HUES64 (cell line): ENCODE results near the gene DYRK1A.

Source experiments
- H3K27ac ChIP-seq: 2 replicates; pipeline ENCODE4 v1.7.0; 2013; ENCODE audit warnings: low read depth, low read length, inconsistent platforms
- H3K27me3 ChIP-seq: 2 replicates; pipeline ENCODE4 v1.6.1; 2013; ENCODE audit warnings: mild to moderate bottlenecking, low read length; ENCODE audit not compliant: insufficient read depth
- H3K36me3 ChIP-seq: 2 replicates; pipeline ENCODE4 v1.6.1; 2013; ENCODE audit warnings: mild to moderate bottlenecking, low read length; ENCODE audit not compliant: insufficient read depth
- H3K4me1 ChIP-seq: 2 replicates; pipeline ENCODE4 v1.6.1; 2013; ENCODE audit warnings: mild to moderate bottlenecking, low read length, moderate library complexity; ENCODE audit not compliant: insufficient read depth
- H3K4me3 ChIP-seq: 2 replicates; pipeline ENCODE4 v1.5.1; 2013; ENCODE audit warnings: mild to moderate bottlenecking, low read length, moderate library complexity
- H3K9ac ChIP-seq: 2 replicates; pipeline ENCODE4 v1.6.1; 2013; ENCODE audit warnings: mild to moderate bottlenecking, low read depth, low read length
- H3K9me3 ChIP-seq: 2 replicates; pipeline ENCODE4 v1.6.1; 2013; ENCODE audit warnings: low read depth, low read length; ENCODE audit not compliant: insufficient read depth
- WGBS: fragments of 150-250, 120-280 bp; methylation state at CpG from one replicate; pipeline ENCODE4 v1.1.7; 2013; ENCODE audit warnings: missing lambda C conversion rate; 5-methylcytosine and 5-hydroxymethylcytosine counted together

The DYRK1A gene

GRCh38 chr21:37407719-37408420, 41.3 kb downstream of the DYRK1A start:
- H3K27ac ChIP-seq = 0 out of 2 replicates have a peak overlapping the region, but pooled peaks have one; percentile 26
- no peak overlapping the region for H3K9ac ChIP-seq
- no peaks in the 10 kb centered on the region for H3K9me3 ChIP-seq
- no peaks in the 10 kb centered on the region for H3K27me3 ChIP-seq
- H3K4me1 ChIP-seq = peaks cover 32% of the 10 kb centered on the region
- H3K36me3 ChIP-seq = no peaks in the 10 kb centered on the region
- 91% methylated on average over 6 of the region's 6 CpGs for WGBS
- H3K4me3 ChIP-seq = no peak overlapping the region

- peaks cover 38% of the 10 kb centered on the region for H3K4me1 ChIP-seq
- no peaks in the 10 kb centered on the region for H3K36me3 ChIP-seq
- WGBS = 94% methylated on average over 2 of the region's 2 CpGs
- H3K9ac ChIP-seq = no peak overlapping the region
- H3K27me3 ChIP-seq = no peaks in the 10 kb centered on the region
- no peaks in the 10 kb centered on the region for H3K9me3 ChIP-seq
- H3K27ac ChIP-seq = no peak overlapping the region
- no peak overlapping the region for H3K4me3 ChIP-seq
Measured at GRCh38 chr21:37408464-37409193, 42.1 kb downstream of the DYRK1A start.

GRCh38 chr21:37410639-37411038, 44.1 kb downstream of the DYRK1A start:
- H3K4me1 ChIP-seq = peaks cover 49% of the 10 kb centered on the region
- H3K27ac ChIP-seq = no peak overlapping the region
- 95% methylated on average over 9 of the region's 9 CpGs for WGBS
- H3K9me3 ChIP-seq = no peaks in the 10 kb centered on the region
- H3K4me3 ChIP-seq = no peak overlapping the region
- H3K27me3 ChIP-seq = no peaks in the 10 kb centered on the region
- H3K36me3 ChIP-seq = no peaks in the 10 kb centered on the region
- no peak overlapping the region for H3K9ac ChIP-seq

- H3K4me1 ChIP-seq = peaks cover 44% of the 10 kb centered on the region
- no peak overlapping the region for H3K27ac ChIP-seq
- no peaks in the 10 kb centered on the region for H3K27me3 ChIP-seq
- H3K9me3 ChIP-seq = no peaks in the 10 kb centered on the region
- H3K36me3 ChIP-seq = no peaks in the 10 kb centered on the region
- H3K4me3 ChIP-seq = no peak overlapping the region
- WGBS = 86% methylated on average over 3 of the region's 4 CpGs
- no peak overlapping the region for H3K9ac ChIP-seq
Measured at GRCh38 chr21:37412603-37413360, 46.2 kb downstream of the DYRK1A start.

GRCh38 chr21:37413553-37414291, 47.1 kb downstream of the DYRK1A start:
- Histone ChIP-seq H3K27me3 (no peaks in the 10 kb centered on the region), H3K27ac (no peak overlapping the region), H3K4me1 (peaks cover 40% of the 10 kb centered on the region), H3K36me3 (no peaks in the 10 kb centered on the region), H3K9me3 (no peaks in the 10 kb centered on the region), H3K9ac (no peak overlapping the region), H3K4me3 (no peak overlapping the region)
- 93% methylated on average over 4 of the region's 5 CpGs for WGBS

GRCh38 chr21:37414292-37415253, 48.0 kb downstream of the DYRK1A start:
- no peaks in the 10 kb centered on the region for H3K27me3 ChIP-seq
- H3K36me3 ChIP-seq = no peaks in the 10 kb centered on the region
- H3K9me3 ChIP-seq = no peaks in the 10 kb centered on the region
- 94% methylated on average over 5 of the region's 5 CpGs for WGBS
- H3K9ac ChIP-seq = no peak overlapping the region
- no peak overlapping the region for H3K4me3 ChIP-seq
- H3K4me1 ChIP-seq = peaks cover 42% of the 10 kb centered on the region
- H3K27ac ChIP-seq = no peak overlapping the region

- no peak overlapping the region; the same call in 1 of the 2 replicates for H3K27ac ChIP-seq
Measured at GRCh38 chr21:37415939-37416338, 49.4 kb downstream of the DYRK1A start.

GRCh38 chr21:37416914-37417313, 50.3 kb downstream of the DYRK1A start:
- Histone ChIP-seq H3K27ac (no peak overlapping the region), H3K4me1 (peaks cover 50% of the 10 kb centered on the region), H3K36me3 (peaks cover 11% of the 10 kb centered on the region; the same call in 1 of the 2 replicates), H3K27me3 (no peaks in the 10 kb centered on the region), H3K9me3 (no peaks in the 10 kb centered on the region), H3K4me3 (no peak overlapping the region), H3K9ac (no peak overlapping the region)
- 96% methylated on average over 2 of the region's 2 CpGs for WGBS

More at GRCh38 chr21:37415939-37416338, 49.4 kb downstream of the DYRK1A start:
- peaks cover 4% of the 10 kb centered on the region; the same call in 1 of the 2 replicates for H3K36me3 ChIP-seq
- H3K27me3 ChIP-seq = no peaks in the 10 kb centered on the region
- H3K9ac ChIP-seq = no peak overlapping the region
- no peaks in the 10 kb centered on the region for H3K9me3 ChIP-seq
- H3K4me1 ChIP-seq = peaks cover 55% of the 10 kb centered on the region
- no peak overlapping the region for H3K4me3 ChIP-seq
- 88% methylated on average over 2 of the region's 2 CpGs for WGBS

- H3K9ac ChIP-seq = no peak overlapping the region
- H3K4me3 ChIP-seq = no peak overlapping the region
- H3K4me1 ChIP-seq = peaks cover 34% of the 10 kb centered on the region
Measured at GRCh38 chr21:37419228-37419906, 52.8 kb downstream of the DYRK1A start.

More at GRCh38 chr21:37419228-37419906, 52.8 kb downstream of the DYRK1A start:
- Histone ChIP-seq H3K36me3 (peaks cover 28% of the 10 kb centered on the region; the same call in 1 of the 2 replicates), H3K9me3 (no peaks in the 10 kb centered on the region), H3K27me3 (no peaks in the 10 kb centered on the region), H3K27ac (no peak overlapping the region)
- WGBS = 96% methylated on average over 1 of the region's 3 CpGs
